HG03039 (cell line): ENCODE data around the gene DPM2.

Source experiments
- ATAC-seq: cut with Tn5 transposase; IDR thresholded peaks from one replicate; pipeline ENCODE4 v1.9.1; 2021; ENCODE audit warnings: mild to moderate bottlenecking, moderate library complexity; ENCODE audit not compliant: unreplicated experiment

The DPM2 gene

DNA sequence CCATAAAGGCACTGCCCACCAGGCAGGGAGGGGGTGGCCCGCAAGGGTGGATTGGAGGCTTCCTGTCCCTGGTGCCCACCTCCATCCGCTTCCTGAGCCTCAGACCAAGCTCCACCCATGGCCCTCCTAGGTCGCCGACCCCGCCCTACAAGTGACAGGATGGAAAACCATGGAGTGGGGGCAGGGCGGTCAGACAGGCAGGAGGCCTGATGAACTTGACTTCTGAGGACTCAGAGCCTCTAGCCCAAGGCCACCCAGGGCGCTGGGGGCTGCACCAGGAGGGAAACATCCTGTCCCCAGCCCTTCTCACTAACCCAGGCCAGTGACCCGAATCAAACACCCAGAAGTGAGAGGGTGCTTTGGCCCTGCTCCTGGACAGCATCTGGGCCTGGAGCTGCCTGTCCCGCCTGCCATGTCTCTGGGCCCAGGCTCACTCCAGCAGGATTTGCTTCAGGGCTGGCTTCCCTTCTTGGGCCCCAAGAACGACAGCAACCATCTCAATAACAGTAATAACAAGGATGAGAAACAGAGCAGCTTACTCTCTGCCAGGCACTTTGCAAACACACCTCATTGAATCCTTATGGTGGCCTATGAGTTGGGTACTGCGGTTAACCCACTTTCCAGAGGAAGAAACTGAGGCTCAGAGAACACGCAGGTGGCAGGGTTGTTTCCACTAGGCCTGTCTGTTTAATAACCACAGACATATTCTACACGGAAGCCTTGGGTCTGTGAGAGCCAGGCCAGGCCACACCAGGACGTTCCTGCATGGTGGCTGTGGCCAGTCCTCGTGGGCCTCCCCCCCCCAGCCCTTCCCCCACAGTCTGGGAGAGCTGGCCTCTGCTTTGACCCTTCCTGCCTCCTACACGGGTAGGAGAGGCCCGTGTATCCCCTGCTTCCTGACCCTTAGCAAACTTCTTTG, 33.8 kb downstream of the DPM2 start:
- ATAC-seq = no peak

DNA sequence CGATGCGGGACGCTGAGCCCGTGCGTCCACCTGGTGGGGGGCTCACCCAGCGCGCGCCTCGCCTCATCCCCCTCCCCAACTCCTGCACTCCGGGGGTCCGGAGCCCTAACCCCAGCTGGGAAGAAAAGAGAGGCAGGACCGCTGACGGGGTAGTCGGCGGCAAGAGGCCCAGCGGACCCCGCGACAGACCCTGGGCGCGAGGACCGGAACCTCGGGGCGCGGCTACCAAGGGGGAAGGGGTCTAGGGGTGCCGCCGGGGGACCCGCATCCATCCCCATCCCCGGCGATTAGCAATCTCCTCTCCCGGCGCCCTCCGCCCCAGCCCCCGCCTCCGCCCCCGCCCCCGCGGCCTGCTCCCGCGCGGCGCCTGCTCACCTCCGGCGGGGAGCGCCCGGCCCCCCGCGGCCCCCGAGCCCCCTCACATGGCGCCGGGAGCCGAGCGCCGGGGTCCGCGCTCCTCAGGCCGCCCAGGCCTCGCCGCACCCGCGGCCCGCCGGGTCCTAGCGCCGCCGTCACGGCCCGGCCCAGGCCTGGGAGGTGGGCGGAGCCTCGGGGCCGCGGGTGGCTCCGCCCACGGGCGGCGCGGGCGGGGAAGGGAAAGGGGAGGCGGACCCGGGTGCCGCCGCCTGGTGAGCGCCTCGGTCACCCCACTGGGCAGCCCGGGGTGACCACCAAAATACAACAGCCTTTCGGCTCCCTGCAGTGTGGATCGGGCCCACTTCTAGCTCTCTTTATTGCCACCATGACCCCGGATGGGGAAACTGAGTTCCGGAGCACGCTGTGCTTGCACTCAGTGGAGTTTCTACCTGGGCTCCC, 38.3 kb downstream of the DPM2 start, which contains the start of gene ST6GALNAC6:
Gene ST6GALNAC6 (minus strand): TSS at position 476 of the 816 bp plus-strand sequence. CDS start 1,622 bp downstream, outside the sequence.
- no peak for ATAC-seq

- ATAC-seq = no peak
Observed at GRCh38 chr9:127898433-127899127, 39.1 kb downstream of the DPM2 start.

DNA sequence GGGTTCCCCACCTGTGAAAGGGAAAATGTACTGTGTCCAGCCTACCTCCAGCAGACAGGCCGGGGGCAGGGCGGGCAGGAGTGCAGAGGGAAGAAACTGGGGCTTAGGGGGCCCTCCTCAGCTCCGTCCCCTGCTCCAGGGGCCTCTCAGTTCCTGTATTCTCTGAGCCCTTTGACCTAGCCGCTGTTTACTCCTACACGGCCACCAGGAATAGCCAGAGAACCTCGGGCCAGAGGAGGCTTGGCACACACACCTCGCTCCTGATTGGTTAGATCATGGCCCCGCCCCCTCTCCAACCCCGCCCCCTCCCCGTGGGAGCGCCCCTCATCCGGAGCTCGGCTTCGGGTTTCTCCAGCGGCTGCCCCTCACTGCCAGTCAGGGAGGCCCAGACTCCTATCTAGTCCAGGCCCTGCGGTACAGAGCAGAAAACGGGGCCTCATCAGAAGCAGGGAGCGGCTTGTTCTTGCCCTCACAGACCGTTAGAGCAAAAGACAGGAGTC, 40.4 kb downstream of the DPM2 start:
- no peak for ATAC-seq

DNA sequence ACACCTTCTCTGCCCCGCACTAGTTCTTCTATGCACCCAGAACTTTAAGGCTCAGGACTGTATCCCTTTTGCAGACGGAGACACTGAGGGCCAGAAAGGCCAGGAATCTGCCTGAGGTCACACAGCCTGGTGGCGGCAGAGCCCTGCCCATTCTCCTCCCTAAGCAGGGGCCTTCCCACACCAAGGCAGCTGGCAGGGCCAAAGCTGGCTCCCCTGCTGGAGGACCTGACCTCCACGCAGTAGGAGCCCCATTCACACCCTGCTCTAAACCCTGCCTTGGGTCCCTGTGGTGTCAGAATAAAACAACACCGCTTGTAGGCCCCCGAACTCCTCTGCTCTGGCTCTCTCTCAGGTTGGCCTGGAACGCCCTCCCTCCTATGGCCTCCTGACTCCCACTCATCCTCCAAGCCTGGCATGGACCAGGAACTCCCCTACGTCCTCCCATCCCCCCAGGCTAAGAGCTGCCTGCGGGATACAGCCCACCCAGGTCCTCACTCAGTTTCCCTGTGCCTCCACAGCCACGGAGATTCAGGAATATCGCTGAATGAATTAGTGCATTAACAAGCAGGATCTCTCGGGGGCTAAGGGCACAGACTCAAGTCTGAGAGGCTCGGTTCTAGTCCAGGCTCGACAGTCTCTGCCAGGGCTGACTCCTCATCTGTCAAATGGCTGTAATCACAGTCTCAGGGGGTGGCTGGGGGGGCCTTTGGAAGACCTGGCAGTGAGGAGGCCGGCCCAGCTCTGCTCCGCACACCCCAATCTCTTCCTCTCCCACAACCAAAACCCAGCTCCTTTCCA, 41.1 kb downstream of the DPM2 start:
- no peak for ATAC-seq

DNA sequence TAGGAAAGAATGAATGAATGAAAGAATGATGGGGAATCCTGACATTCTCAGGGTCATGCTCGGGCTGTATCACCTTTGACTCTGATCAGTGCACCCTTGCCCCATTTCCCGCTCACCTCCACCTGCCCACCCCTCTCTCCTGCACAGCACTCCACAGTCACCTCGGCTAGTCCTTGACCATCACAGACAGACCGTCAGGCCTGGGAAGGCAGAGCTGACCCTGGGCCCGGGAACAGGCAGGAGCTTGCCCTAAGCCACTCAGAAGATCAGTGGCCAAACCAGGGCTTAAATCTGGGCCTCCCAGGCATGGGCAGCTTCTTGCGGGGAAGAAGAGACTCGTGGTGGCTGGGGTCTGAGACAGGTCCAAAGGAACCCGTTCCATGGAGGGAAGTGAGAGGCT, 41.8 kb downstream of the DPM2 start:
- ATAC-seq = no peak

DNA sequence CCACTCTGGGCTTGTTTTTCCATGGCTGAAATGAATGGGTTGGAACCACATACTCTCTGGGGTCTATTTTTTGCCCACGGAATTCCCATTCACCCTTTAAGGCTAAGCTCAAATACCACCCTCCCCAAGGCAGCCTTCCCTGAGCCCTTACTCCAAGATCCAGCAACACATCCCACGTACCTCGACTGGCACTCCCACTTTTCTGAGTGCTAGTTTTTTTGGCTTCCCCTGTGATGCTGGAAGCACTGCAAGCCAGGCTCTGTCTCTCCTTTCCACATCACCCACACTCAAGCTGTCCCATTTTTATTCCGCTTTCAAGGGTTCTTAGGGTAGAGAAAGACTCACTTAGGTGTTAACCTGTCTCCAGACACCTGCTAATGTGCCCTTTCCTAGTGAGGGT, 44.3 kb downstream of the DPM2 start:
- no peak for ATAC-seq

DNA sequence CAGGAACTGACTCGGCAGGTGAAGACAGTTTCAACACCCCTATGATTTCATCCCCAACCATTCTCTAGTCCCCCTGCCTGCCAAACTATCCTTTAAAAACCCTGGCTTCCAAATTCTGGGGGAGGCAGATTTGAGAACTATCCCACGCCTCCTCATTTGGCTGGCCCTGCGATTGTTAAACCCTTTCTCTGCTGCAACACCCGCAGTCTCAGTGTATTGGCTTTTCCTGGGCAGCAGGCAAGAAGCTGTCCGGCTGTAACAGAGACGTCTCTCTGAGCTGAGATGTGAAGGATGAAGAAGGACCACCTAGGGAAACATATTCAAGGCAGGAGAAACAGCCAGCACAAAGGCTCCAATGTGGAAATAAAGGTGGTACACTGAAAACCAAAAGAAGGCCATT, 44.8 kb downstream of the DPM2 start:
- no peak for ATAC-seq

DNA sequence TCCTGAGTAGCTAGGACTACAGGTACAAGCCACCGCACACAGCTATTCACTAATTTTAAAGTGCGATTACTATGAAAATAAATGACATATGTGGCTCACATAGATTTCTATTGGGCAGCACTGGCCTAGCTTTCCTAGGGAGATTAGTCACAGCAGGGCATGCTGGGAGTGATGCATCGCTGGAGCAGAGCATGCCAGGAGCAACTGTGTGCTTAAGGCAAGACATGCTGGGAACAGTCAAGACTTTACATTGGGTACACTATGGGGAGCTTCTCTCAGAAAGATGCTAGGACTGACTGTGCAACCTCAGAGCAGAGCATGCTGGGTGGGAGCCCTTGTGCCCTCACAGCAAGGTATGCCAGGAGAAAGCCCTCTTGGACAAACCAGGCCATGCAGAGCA, 47.6 kb downstream of the DPM2 start:
- ATAC-seq = no peak

DNA sequence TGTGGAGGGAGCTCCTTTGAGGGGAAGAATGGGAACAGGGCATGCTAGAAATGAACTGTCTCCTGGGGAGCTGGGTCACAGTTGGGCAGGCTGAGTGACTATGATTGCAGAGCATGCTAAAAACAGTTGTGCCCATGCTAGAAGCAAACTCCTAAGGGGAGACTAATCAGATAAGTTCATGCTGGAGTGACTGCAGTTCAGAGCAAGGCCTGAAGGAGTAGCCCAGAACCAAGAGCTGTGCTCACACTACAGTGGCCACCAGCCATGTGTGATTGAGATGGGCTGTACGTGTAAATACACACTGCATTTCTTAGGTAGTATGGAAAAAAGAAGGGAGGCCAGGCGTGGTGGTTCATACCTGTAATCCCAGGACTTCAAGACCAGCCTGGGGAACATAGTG, 49.9 kb downstream of the DPM2 start:
- no peak for ATAC-seq

- no peak for ATAC-seq
Observed at GRCh38 chr9:127886401-127886972, 51.2 kb downstream of the DPM2 start.

DNA sequence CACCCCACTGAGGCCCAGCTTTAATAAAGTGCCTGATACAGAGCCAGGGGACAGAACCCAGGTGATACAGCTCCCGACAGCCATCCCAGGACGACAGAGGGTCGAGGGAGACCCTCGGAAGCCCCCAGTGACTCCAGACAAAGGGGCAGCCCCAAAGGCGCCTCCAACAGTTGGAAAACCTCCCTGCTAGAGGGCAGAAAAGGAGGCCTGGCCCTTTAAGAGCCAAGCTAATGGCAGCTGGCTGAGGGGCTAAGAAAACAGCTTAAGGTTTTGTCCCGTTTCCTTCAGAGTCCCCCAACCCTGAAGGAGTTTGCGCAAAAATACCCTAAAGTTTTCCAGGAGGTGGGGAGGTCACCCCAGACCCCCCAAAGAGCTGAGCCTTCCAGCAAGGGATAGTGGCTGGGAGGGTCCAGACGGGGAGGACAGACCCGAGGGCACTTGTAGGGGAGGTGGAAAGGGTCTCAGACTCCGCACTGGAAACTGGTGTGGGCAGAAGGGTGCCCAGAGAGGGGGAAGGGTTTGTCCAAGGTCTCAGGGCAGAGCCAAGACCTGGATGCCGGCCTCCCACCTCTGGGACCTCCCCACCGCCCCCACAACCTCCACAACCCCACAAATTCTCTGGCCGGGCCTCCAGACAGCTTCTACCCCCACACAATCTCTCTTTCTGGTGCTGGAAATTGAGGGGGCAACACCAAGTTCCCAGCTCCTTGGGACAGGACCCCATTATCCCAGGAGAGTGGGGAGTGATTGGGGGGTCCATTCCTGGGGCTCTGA, 52.0 kb downstream of the DPM2 start:
- no peak for ATAC-seq
